Osteoblast (primary cell): ENCODE results near the gene PLEKHN1. TPM values are rescaled to one million over a fixed set of nuclear protein-coding genes. Genes with fewer than 3 reads are reported as not detected.

Experiments
- DNase-seq: peaks from one replicate; pipeline ENCODE4 v3.0.0; 2011; ENCODE audit warnings: low spot score, mixed read lengths; ENCODE audit not compliant: insufficient read length; ENCODE audit errors: missing footprints
- H2AFZ ChIP-seq: 2 replicates; pipeline ENCODE4 v1.6.0; 2011; ENCODE audit warnings: mild to moderate bottlenecking, low read length
- H3K27ac ChIP-seq: 2 replicates; pipeline ENCODE4 v1.5.1; 2011; ENCODE audit warnings: mild to moderate bottlenecking, low read depth, low read length, moderate library complexity
- H3K27me3 ChIP-seq: 2 replicates; pipeline ENCODE4 v1.6.0; 2012; ENCODE audit warnings: mild to moderate bottlenecking, control low read depth, inconsistent platforms, low read length, moderate library complexity; ENCODE audit not compliant: insufficient read depth
- H3K36me3 ChIP-seq: 2 replicates; pipeline ENCODE4 v1.5.1; 2011; ENCODE audit warnings: mild to moderate bottlenecking, low read length, control low read depth, moderate library complexity; ENCODE audit not compliant: insufficient read depth
- H3K4me1 ChIP-seq: 2 replicates; pipeline ENCODE4 v1.5.1; 2011; ENCODE audit warnings: mild to moderate bottlenecking, low read length, control low read depth, moderate library complexity; ENCODE audit not compliant: insufficient read depth
- H3K4me2 ChIP-seq: 2 replicates; pipeline ENCODE4 v1.6.0; 2011; ENCODE audit warnings: mild to moderate bottlenecking, low read length; ENCODE audit not compliant: insufficient read depth
- H3K4me3 ChIP-seq: fragments of 200-600 bp; sonication (generic); 3 replicates; pipeline ENCODE4 v1.5.1; 2012; ENCODE audit warnings: mild to moderate bottlenecking, low read length, inconsistent platforms; ENCODE audit not compliant: insufficient read depth
- H3K79me2 ChIP-seq: 2 replicates; pipeline ENCODE4 v1.6.0; 2012; ENCODE audit warnings: mild to moderate bottlenecking, low read length, control low read depth, inconsistent platforms; ENCODE audit not compliant: insufficient read depth
- H3K9me3 ChIP-seq: 2 replicates; pipeline ENCODE4 v1.5.1; 2011; ENCODE audit warnings: low read depth, low read length, control low read depth
- H4K20me1 ChIP-seq: 2 replicates; pipeline ENCODE4 v1.6.0; 2012; ENCODE audit warnings: mild to moderate bottlenecking, low read length, control low read depth; ENCODE audit not compliant: insufficient read depth
- CTCF ChIP-seq: IDR thresholded peaks from 2 replicates; pipeline ENCODE4 v1.5.1; 2011; ENCODE audit warnings: mild to moderate bottlenecking, low read depth, low read length, moderate library complexity; ENCODE audit errors: extremely low read depth
- total RNA-seq: library from RNA; depleted of rRNA; stranded (reverse); fragments of >200 nt; gene quantifications from 2 replicates; pipeline ENCODE4 v1.2.3, GENCODE V29; 2012

The PLEKHN1 gene
- total RNA-seq, 1 donor, result 0.36 TPM

GRCh38 chr1:960363-961131 is 5.7 kb upstream of the PLEKHN1 start, which contains the start of gene KLHL17:
TSS of gene KLHL17 (plus strand) at chr1:960584. CDS start at chr1:960694, 110 bp downstream.
- no peaks in the 10 kb centered on the region for H3K27me3 ChIP-seq
- peak within 1 kb of the TSS; percentile 91 for H3K4me3 ChIP-seq
- peak; percentile 100 for DNase-seq
- peaks cover 13% of the 10 kb centered on the region for H3K4me1 ChIP-seq
- peaks cover 31% of the 10 kb centered on the region for H3K79me2 ChIP-seq
- H3K9me3 ChIP-seq, result no peaks in the 10 kb centered on the region
- peaks cover 25% of the 10 kb centered on the region for H4K20me1 ChIP-seq
- TF ChIP-seq CTCF, result no peak
- H3K4me2 ChIP-seq, result peak within 1 kb of the TSS; percentile 69
- H2AFZ ChIP-seq, result peak within 1 kb of the TSS; percentile 22
- no peak within 1 kb of the TSS for H3K27ac ChIP-seq
- peaks cover 25% of the 10 kb centered on the region for H3K36me3 ChIP-seq

- H3K36me3 ChIP-seq, result peaks cover 20% of the 10 kb centered on the region
- H3K27ac ChIP-seq, result no peak overlapping the region
- no peak for TF ChIP-seq CTCF
- H3K79me2 ChIP-seq, result peaks cover 28% of the 10 kb centered on the region
- no peaks in the 10 kb centered on the region for H3K27me3 ChIP-seq
- H4K20me1 ChIP-seq, result peaks cover 22% of the 10 kb centered on the region
- H3K9me3 ChIP-seq, result no peaks in the 10 kb centered on the region
- peak; percentile 97 for DNase-seq
- H3K4me2 ChIP-seq, result peak overlapping the region; percentile 69
- H2AFZ ChIP-seq, result no peak overlapping the region
- H3K4me1 ChIP-seq, result peaks cover 19% of the 10 kb centered on the region
- peak overlapping the region; percentile 91 for H3K4me3 ChIP-seq
Measured at GRCh38 chr1:961132-961669, 5.1 kb upstream of the PLEKHN1 start.

GRCh38 chr1:962381-963300 is 3.6 kb upstream of the PLEKHN1 start:
- Histone ChIP-seq H3K9me3 (no peaks in the 10 kb centered on the region), H3K36me3 (peaks cover 10% of the 10 kb centered on the region)
- TF ChIP-seq CTCF, result no peak

More at GRCh38 chr1:962381-963300, 3.6 kb upstream of the PLEKHN1 start:
- no peaks in the 10 kb centered on the region for H3K27me3 ChIP-seq
- no peak overlapping the region for H2AFZ ChIP-seq
- peaks cover 18% of the 10 kb centered on the region for H3K4me1 ChIP-seq
- peaks cover 14% of the 10 kb centered on the region for H3K79me2 ChIP-seq
- H3K4me2 ChIP-seq, result no peak overlapping the region
- H3K27ac ChIP-seq, result no peak overlapping the region
- DNase-seq, result peak; percentile 90
- H4K20me1 ChIP-seq, result peaks cover 10% of the 10 kb centered on the region
- no peak overlapping the region for H3K4me3 ChIP-seq
